K562 (cell line): ENCODE data around the gene NAIF1. TPM values are rescaled to one million over a fixed set of nuclear protein-coding genes. Genes with fewer than 3 reads are reported as not detected.

Experiments
- CEBPG ChIP-seq, 3 experiments: fragments of 200-800 bp in 1 of 3; sonication (Bioruptor generic) in 1 of 3; sonication (generic) in 1 of 3; formaldehyde crosslinking in 1 of 3; IDR thresholded peaks in 2 of 3; conservative IDR thresholded peaks in 1 of 3; 2 replicates each; pipeline versions ENCODE4 v1.6.1 to v1.8.0; 2016 to 2022; ENCODE audit warnings: missing compliant biosample characterization in 2 of 3, missing genetic modification characterization in 2 of 3, mild to moderate bottlenecking in 1 of 3, missing genetic modification reagents in 1 of 3
- CHD2 ChIP-seq: IDR thresholded peaks from 2 replicates; pipeline ENCODE4 v1.6.1; 2011; ENCODE audit warnings: low read depth, low read length
- GATAD2B ChIP-seq: fragments of 450-650 bp; IDR thresholded peaks from 2 replicates; pipeline ENCODE4 v1.6.1; 2017; ENCODE audit warnings: mild to moderate bottlenecking, borderline replicate concordance
- KDM4B ChIP-seq, 2 experiments: fragments of 450-650 bp in 1 of 2; sonication (generic) in 1 of 2; IDR thresholded peaks; 2 replicates each; pipeline ENCODE4 v1.6.1; 2016 to 2017; ENCODE audit warnings: borderline replicate concordance in 2 of 2, antibody characterized with exemption in 1 of 2, low read depth in 1 of 2, mild to moderate bottlenecking in 1 of 2
- NFIX ChIP-seq: fragments of 250-450 bp; sonication (Bioruptor Pico); IDR thresholded peaks from 2 replicates; pipeline ENCODE4 v1.4.0; 2020; ENCODE audit warnings: low read depth, mild to moderate bottlenecking, moderate library complexity
- POLR3A ChIP-seq: IDR thresholded peaks from 2 replicates; pipeline ENCODE4 v1.6.1; 2011; ENCODE audit warnings: borderline replicate concordance, mild to moderate bottlenecking, moderate library complexity; ENCODE audit not compliant: insufficient read length, insufficient read depth; ENCODE audit errors: extremely low read depth
- TCF3 ChIP-seq: sonication (generic); formaldehyde crosslinking; IDR thresholded peaks from 2 replicates; pipeline ENCODE4 v1.4.0; 2020; ENCODE audit warnings: mild to moderate bottlenecking, missing genetic modification reagents
- TFAM ChIP-seq: fragments of 250-450 bp; sonication (Bioruptor Pico); conservative IDR thresholded peaks from 2 replicates; pipeline ENCODE4 v1.5.0; 2021; ENCODE audit warnings: mild to moderate bottlenecking, moderate library complexity
- TRIM25 ChIP-seq: fragments of 450-650 bp; IDR thresholded peaks from 2 replicates; pipeline ENCODE4 v1.7.0; 2016; ENCODE audit warnings: borderline replicate concordance
- YBX1 ChIP-seq: fragments of 450-650 bp; IDR thresholded peaks from 2 replicates; pipeline ENCODE4 v1.7.1; 2016; ENCODE audit warnings: mild to moderate bottlenecking
- ZFP1 ChIP-seq: fragments of 450-650 bp; formaldehyde crosslinking; IDR thresholded peaks from 2 replicates; pipeline ENCODE4 v1.4.0; 2020; ENCODE audit warnings: mild to moderate bottlenecking, mixed read lengths
- ZMIZ1 ChIP-seq, 2 experiments: fragments of 150-350 bp in 1 of 2; IDR thresholded peaks; 2 replicates each; pipeline ENCODE4 v1.6.1; 2012 to 2016; ENCODE audit warnings: low read depth in 2 of 2, low read length in 2 of 2, mild to moderate bottlenecking in 1 of 2, moderate library complexity in 1 of 2
- ZNF174 ChIP-seq: fragments of 250-450 bp; sonication (Bioruptor Pico); IDR thresholded peaks from 2 replicates; pipeline ENCODE4 v1.4.0; 2020; ENCODE audit warnings: mild to moderate bottlenecking
- polyA plus RNA-seq, 8 experiments: library from polyadenylated mRNA; depleted of rRNA in 4 of 8; stranded (reverse) in 5 of 8; unstranded in 3 of 8; fragments of >200 nt; fragmentation: Nextera tagmentation in 2 of 8; fragmentation: Illumina TruSeq in 1 of 8; extraction: Ambion mirVana in 2 of 8; extraction: Trizol in 1 of 8; gene quantifications; 2 replicates each; pipeline versions ENCODE4 v1.2.1 to v1.2.3, GENCODE V29; 2011 to 2014; ENCODE audit warnings: inconsistent platforms in 1 of 8, missing spikeins in 1 of 8
- total RNA-seq, 7 experiments: library from RNA; depleted of rRNA in 6 of 7; stranded (reverse); fragments of >200 nt in 6 of 7; fragmentation: Illumina TruSeq in 2 of 7; extraction: Trizol in 2 of 7; gene quantifications; 2 replicates each; pipeline versions ENCODE4 v1.2.1 to v1.2.3, GENCODE V29; 2011 to 2021; ENCODE audit warnings: low replicate concordance in 1 of 7
- TF ChIP-seq, protein P1 (sequence below): fragments of 150-350 bp; conservative IDR thresholded peaks from 2 replicates; pipeline ENCODE4 v1.6.1; 2014; ENCODE audit warnings: low read length
- TF ChIP-seq, protein P2 (sequence below): fragments of 450-650 bp; formaldehyde crosslinking; IDR thresholded peaks from 2 replicates; pipeline ENCODE4 v1.4.0; 2022; ENCODE audit warnings: missing genetic modification characterization
- TF ChIP-seq, protein P3 (sequence below): sonication (generic); formaldehyde crosslinking; IDR thresholded peaks from 2 replicates; pipeline ENCODE4 v1.8.1; 2023; ENCODE audit warnings: mild to moderate bottlenecking, missing genetic modification reagents

Gene NAIF1
- total and polyA plus RNA-seq, 9 of the 15 experiments (the other 6 are each of a cell fraction or from before 2014, with no cell fraction given) = 4.8 to 26.6 (median 17.2) TPM

- TF ChIP-seq NFIX (CRISPR knock-in tag) (no peak), YBX1 (no peak), CEBPG (CRISPR knock-in tag; IDR thresholded peaks at IDR 0.05) (no peak), CEBPG (tag; conservative IDR thresholded peaks at IDR 0.05 in 1 of 2, IDR thresholded peaks at IDR 0.05 in 1 of 2) (no peak), TFAM (CRISPR knock-in tag) (no peak), ZMIZ1 (IDR thresholded peaks at IDR 0.05; ENCODE audit: low read depth in 2 of 2, low read length in 2 of 2) (no peak), ZFP1 (CRISPR knock-in tag) (no peak), CHD2 (no peak), KDM4B (IDR thresholded peaks at IDR 0.05; ENCODE audit: borderline replicate concordance in 2 of 2, low read depth in 1 of 2) (no peak), POLR3A (no peak), TCF3 (CRISPR knock-in tag) (0 out of 2 replicates have a peak, but pooled peaks have one; percentile 5), GATAD2B (no peak), TRIM25 (no peak), ZNF174 (CRISPR knock-in tag) (0 out of 2 replicates have a peak, but pooled peaks have one; percentile 13)
- TF ChIP-seq, protein P1, sequence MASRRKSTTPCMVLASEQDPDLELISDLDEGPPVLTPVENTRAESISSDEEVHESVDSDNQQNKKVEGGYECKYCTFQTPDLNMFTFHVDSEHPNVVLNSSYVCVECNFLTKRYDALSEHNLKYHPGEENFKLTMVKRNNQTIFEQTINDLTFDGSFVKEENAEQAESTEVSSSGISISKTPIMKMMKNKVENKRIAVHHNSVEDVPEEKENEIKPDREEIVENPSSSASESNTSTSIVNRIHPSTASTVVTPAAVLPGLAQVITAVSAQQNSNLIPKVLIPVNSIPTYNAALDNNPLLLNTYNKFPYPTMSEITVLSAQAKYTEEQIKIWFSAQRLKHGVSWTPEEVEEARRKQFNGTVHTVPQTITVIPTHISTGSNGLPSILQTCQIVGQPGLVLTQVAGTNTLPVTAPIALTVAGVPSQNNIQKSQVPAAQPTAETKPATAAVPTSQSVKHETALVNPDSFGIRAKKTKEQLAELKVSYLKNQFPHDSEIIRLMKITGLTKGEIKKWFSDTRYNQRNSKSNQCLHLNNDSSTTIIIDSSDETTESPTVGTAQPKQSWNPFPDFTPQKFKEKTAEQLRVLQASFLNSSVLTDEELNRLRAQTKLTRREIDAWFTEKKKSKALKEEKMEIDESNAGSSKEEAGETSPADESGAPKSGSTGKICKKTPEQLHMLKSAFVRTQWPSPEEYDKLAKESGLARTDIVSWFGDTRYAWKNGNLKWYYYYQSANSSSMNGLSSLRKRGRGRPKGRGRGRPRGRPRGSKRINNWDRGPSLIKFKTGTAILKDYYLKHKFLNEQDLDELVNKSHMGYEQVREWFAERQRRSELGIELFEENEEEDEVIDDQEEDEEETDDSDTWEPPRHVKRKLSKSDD = no peak
- TF ChIP-seq, protein P2, sequence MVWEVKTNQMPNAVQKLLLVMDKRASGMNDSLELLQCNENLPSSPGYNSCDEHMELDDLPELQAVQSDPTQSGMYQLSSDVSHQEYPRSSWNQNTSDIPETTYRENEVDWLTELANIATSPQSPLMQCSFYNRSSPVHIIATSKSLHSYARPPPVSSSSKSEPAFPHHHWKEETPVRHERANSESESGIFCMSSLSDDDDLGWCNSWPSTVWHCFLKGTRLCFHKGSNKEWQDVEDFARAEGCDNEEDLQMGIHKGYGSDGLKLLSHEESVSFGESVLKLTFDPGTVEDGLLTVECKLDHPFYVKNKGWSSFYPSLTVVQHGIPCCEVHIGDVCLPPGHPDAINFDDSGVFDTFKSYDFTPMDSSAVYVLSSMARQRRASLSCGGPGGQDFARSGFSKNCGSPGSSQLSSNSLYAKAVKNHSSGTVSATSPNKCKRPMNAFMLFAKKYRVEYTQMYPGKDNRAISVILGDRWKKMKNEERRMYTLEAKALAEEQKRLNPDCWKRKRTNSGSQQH (CRISPR knock-in tag) = no peak
- TF ChIP-seq, protein P3, sequence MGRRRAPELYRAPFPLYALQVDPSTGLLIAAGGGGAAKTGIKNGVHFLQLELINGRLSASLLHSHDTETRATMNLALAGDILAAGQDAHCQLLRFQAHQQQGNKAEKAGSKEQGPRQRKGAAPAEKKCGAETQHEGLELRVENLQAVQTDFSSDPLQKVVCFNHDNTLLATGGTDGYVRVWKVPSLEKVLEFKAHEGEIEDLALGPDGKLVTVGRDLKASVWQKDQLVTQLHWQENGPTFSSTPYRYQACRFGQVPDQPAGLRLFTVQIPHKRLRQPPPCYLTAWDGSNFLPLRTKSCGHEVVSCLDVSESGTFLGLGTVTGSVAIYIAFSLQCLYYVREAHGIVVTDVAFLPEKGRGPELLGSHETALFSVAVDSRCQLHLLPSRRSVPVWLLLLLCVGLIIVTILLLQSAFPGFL (CRISPR knock-in tag) = no peak
Observed at GRCh38 chr9:128077847-128078503, 10.9 kb upstream of the NAIF1 start (continued).
